ENCODE measurements around the gene ZSWIM1. TPM values are rescaled to one million over a fixed set of nuclear protein-coding genes. Genes with fewer than 3 reads are reported as not detected.

ZSWIM1 gene
- total and polyA plus RNA-seq, 2 donors (not counting 3 experiments of a cell fraction or from before 2014, with no cell fraction given), result 8.5 to 10.0 TPM

GRCh38 chr20:45911486-45912343 lies 30.7 kb downstream of the ZSWIM1 start, which contains the start of gene PLTP:
TSS of gene PLTP (minus strand) at chr20:45912155. CDS start at chr20:45911452, 703 bp downstream.
- FAIRE-seq, result peak; percentile 75
- DNase-seq (ENCODE audit: low read depth, low spot score), result peak; percentile 78
- no peaks in the 10 kb centered on the region for H3K9me3 ChIP-seq (replicated peaks; ENCODE audit: control insufficient read depth, insufficient read depth, low read length)
- peak within 1 kb of the TSS; percentile 66 for H3K4me2 ChIP-seq (ENCODE audit: insufficient read depth, low read length)
- H3K9me1 ChIP-seq (replicated peaks; ENCODE audit: control insufficient read depth, extremely low read depth, insufficient read depth, low read length), result no peaks in the 10 kb centered on the region
- ChIA-PET CTCF (interaction anchor here (0.6 to 5.0 kb wide), 6 partner anchors 8 to 58 kb away, joined by 3 to 22 read pairs (median 8); partner anchors contain the start of genes CTSA, NEURL2 and PCIF1), POLR2A (interaction anchor here (0.5 to 3.8 kb wide), 7 partner anchors 13 to 97 kb away, joined by 3 to 22 read pairs (median 4); partner anchors contain the start of genes CTSA, NEURL2 and PCIF1)
- H3K4me1 ChIP-seq (ENCODE audit: control insufficient read depth, extremely low read depth, insufficient read depth, low read length), result peaks cover 28% of the 10 kb centered on the region
- no peaks in the 10 kb centered on the region for H3K79me2 ChIP-seq (ENCODE audit: control insufficient read depth, insufficient read depth, low read length)
- H2AFZ ChIP-seq (ENCODE audit: low read depth, low read length), result peak within 1 kb of the TSS; percentile 44
- BruUV-seq (replicated peaks), result TSS peak; percentile 72
- dilution Hi-C loops (cut with MboI; ENCODE audit: extremely low pct_ligation_motif_present, low sequenced_read_pairs), result no loop called here
- H3K27ac ChIP-seq (ENCODE audit: insufficient read depth, low read depth, low read length), result peak within 1 kb of the TSS; percentile 53
- H3K27me3 ChIP-seq (ENCODE audit: control insufficient read depth in 2 of 2, insufficient read depth in 2 of 2, low read length in 2 of 2), result no peaks in the 10 kb centered on the region
- H3K4me3 ChIP-seq (replicated peaks in 1 of 3; ENCODE audit: insufficient read depth in 1 of 3, low read depth in 1 of 3, low read length in 3 of 3), result peak within 1 kb of the TSS; percentile 14 to 62 (median 37)
- H4K20me1 ChIP-seq (replicated peaks; ENCODE audit: control insufficient read depth, extremely low read depth, insufficient read depth, low read length), result no peaks in the 10 kb centered on the region
- TF ChIP-seq GATA2 (IDR thresholded peaks at IDR 0.05; ENCODE audit: insufficient read depth, insufficient read length, low read depth, low read length) (no peak), EZH2 (IDR thresholded peaks at IDR 0.05; ENCODE audit: borderline replicate concordance, low read depth, low read length, severe bottlenecking) (no peak), MAX (IDR thresholded peaks at IDR 0.05; ENCODE audit: insufficient read depth, insufficient read length) (no peak), POLR2AphosphoS5 (IDR thresholded peaks at IDR 0.05; ENCODE audit: insufficient read depth, low read depth, low read length) (peak; percentile 61), FOS (IDR thresholded peaks at IDR 0.05; ENCODE audit: borderline replicate concordance, insufficient read depth, low read length) (no peak), POLR2A (IDR thresholded peaks at IDR 0.05; ENCODE audit: low read depth, low read length) (peak; percentile 79), JUN (IDR thresholded peaks at IDR 0.05; ENCODE audit: borderline replicate concordance, insufficient read depth, insufficient read length, low read depth) (no peak), MYC (IDR thresholded peaks at IDR 0.05; ENCODE audit: low read depth, low read length) (no peak), CTCF (IDR thresholded peaks at IDR 0.05; ENCODE audit: extremely low read depth in 1 of 2, insufficient read depth in 1 of 2, low read depth in 1 of 2, low read length in 2 of 2) (no peak)
- intact Hi-C loops (cut with micrococcal nuclease), result loop anchor here (1.0 to 10.0 kb wide), 4 partner anchors 8 to 567 kb away; partner anchors contain the start of genes ACOT8, SDC4 and ZSWIM3
- H3K9ac ChIP-seq (replicated peaks; ENCODE audit: extremely low read depth, insufficient read depth, low read length), result peak within 1 kb of the TSS; percentile 44
- peaks cover 0 to 7% of the 10 kb centered on the region in 2 experiments for H3K36me3 ChIP-seq (ENCODE audit: control insufficient read depth in 2 of 2, extremely low read depth in 1 of 2, insufficient read depth in 2 of 2, low read length in 2 of 2)

All from endothelial cell of umbilical vein (primary cell).